ENCODE measurements around the gene ZNF75A. TPM values are rescaled to one million over a fixed set of nuclear protein-coding genes. Genes with fewer than 3 reads are reported as not detected.
A peak's percentile ranks its signal among the peaks of the same experiment; 100 is the strongest.

Gene ZNF75A
- total and polyA plus RNA-seq, 9 of the 15 experiments (the other 6 are each of a cell fraction or from before 2014, with no cell fraction given) = 7.2 to 24.5 (median 17.1) TPM

GRCh38 chr16:3264137-3265036, 40.9 kb upstream of the ZNF75A start (continued):
- TF ChIP-seq, protein P1, sequence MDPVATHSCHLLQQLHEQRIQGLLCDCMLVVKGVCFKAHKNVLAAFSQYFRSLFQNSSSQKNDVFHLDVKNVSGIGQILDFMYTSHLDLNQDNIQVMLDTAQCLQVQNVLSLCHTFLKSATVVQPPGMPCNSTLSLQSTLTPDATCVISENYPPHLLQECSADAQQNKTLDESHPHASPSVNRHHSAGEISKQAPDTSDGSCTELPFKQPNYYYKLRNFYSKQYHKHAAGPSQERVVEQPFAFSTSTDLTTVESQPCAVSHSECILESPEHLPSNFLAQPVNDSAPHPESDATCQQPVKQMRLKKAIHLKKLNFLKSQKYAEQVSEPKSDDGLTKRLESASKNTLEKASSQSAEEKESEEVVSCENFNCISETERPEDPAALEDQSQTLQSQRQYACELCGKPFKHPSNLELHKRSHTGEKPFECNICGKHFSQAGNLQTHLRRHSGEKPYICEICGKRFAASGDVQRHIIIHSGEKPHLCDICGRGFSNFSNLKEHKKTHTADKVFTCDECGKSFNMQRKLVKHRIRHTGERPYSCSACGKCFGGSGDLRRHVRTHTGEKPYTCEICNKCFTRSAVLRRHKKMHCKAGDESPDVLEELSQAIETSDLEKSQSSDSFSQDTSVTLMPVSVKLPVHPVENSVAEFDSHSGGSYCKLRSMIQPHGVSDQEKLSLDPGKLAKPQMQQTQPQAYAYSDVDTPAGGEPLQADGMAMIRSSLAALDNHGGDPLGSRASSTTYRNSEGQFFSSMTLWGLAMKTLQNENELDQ (CRISPR knock-in tag; IDR thresholded peaks at IDR 0.05; ENCODE audit: borderline replicate concordance) = peak; percentile 98
- no peak for TF ChIP-seq SETDB1 (IDR thresholded peaks at IDR 0.05; ENCODE audit: low read length)
- TF ChIP-seq ARNT (IDR thresholded peaks at IDR 0.05) = peak in 1 of 2 experiments; percentile 81; a peak in 2 of 4 replicates
- TF ChIP-seq ATF7 (IDR thresholded peaks at IDR 0.05) = peak; percentile 53
- peak; percentile 57 for TF ChIP-seq POLR2B (IDR thresholded peaks at IDR 0.05; ENCODE audit: low read depth, partially characterized antibody)
- TF ChIP-seq HNRNPK (IDR thresholded peaks at IDR 0.05; ENCODE audit: low read depth, low read length, poor library complexity, severe bottlenecking) = no peak
- TF ChIP-seq TAF9B (IDR thresholded peaks at IDR 0.05; ENCODE audit: partially characterized antibody) = no peak
- TF ChIP-seq TCF3 (CRISPR knock-in tag; IDR thresholded peaks at IDR 0.05) = no peak
- TF ChIP-seq ZBED1 (IDR thresholded peaks at IDR 0.05) = no peak
- peak; percentile 76 for TF ChIP-seq REST (IDR thresholded peaks at IDR 0.05; ENCODE audit: borderline replicate concordance)
- TF ChIP-seq REST (CRISPR knock-in tag; IDR thresholded peaks at IDR 0.05; ENCODE audit: low read depth) = peak; percentile 59; the same call in 1 of the 2 replicates
- TF ChIP-seq ELF1 (tag; IDR thresholded peaks at IDR 0.05) = peak; percentile 77
- 0 out of 2 replicates have a peak, but pooled peaks have one; percentile 87 for TF ChIP-seq IRF2 (CRISPR knock-in tag; IDR thresholded peaks at IDR 0.05)
- TF ChIP-seq KLF1 (tag; IDR thresholded peaks at IDR 0.05) = no peak
- TF ChIP-seq CTBP1 (IDR thresholded peaks at IDR 0.05; ENCODE audit: borderline replicate concordance) = 0 out of 2 replicates have a peak, but pooled peaks have one; percentile 11
- no peak for TF ChIP-seq ZFP1 (CRISPR knock-in tag; IDR thresholded peaks at IDR 0.05)
